ENCODE measurements around the gene STK33. TPM values are rescaled to one million over a fixed set of nuclear protein-coding genes. Genes with fewer than 3 reads are reported as not detected.
"Not testable (repeated sequence)": the region's sequence is repeated elsewhere in the genome, so short reads cannot be mapped to it uniquely, and the experiment has no call there.

STK33 gene
- total and polyA plus RNA-seq, 2 of the 13 experiments (the other 11 are each of a cell fraction or from before 2014, with no cell fraction given): 2.7 to 12.6 TPM

- POLR2A ChIA-PET; H3K4me2 ChIP-seq (ENCODE audit: low read depth, low read length); ATAC-seq; CTCF ChIA-PET (ENCODE audit: low intra/inter-chr PET ratio, low total read pairs); H3K27me3 ChIP-seq (ENCODE audit: control insufficient read depth in 1 of 2, insufficient read depth in 2 of 2, low read length in 2 of 2); H3K9ac ChIP-seq (ENCODE audit: insufficient read depth, low read depth, low read length); DNase-seq (ENCODE audit: low spot score); in situ Hi-C loops (cut with HindIII; ENCODE audit: extremely low pct_ligation_motif_present, low pct_unique_long_range_greater_than_20kb); H3K79me2 ChIP-seq (ENCODE audit: insufficient read depth, low read length); H3K4me1 ChIP-seq (ENCODE audit: insufficient read depth, low read length); H3K27ac ChIP-seq (ENCODE audit: extremely low read length, insufficient read depth, low read length); FAIRE-seq; H4K20me1 ChIP-seq (ENCODE audit: insufficient read depth, low read length); H3K4me3 ChIP-seq (replicated peaks in 1 of 3; ENCODE audit: insufficient read depth in 1 of 3, low read depth in 2 of 3, low read length in 3 of 3); intact Hi-C loops (cut with micrococcal nuclease; ENCODE audit: unreplicated experiment); BruUV-seq (replicated peaks); H3K36me3 ChIP-seq (replicated peaks in 1 of 2; ENCODE audit: control insufficient read depth in 1 of 2, insufficient read depth in 2 of 2, low read length in 2 of 2); H2AFZ ChIP-seq (ENCODE audit: low read length): not testable (repeated sequence)
- WGBS (ENCODE audit: low lambda C conversion rate): 15% methylated on average over 4 of the region's 4 CpGs
- peaks cover 13% of the 10 kb centered on the region for H3K9me3 ChIP-seq (ENCODE audit: low read length)
These were observed 126.7 kb downstream of the STK33 start for GRCh38 chr11:8467356-8467755.

- H2AFZ ChIP-seq (ENCODE audit: low read length); DNase-seq (ENCODE audit: low spot score); H3K4me2 ChIP-seq (ENCODE audit: low read depth, low read length); ATAC-seq; POLR2A ChIA-PET; intact Hi-C loops (cut with micrococcal nuclease; ENCODE audit: unreplicated experiment); FAIRE-seq; H3K27ac ChIP-seq (ENCODE audit: extremely low read length, insufficient read depth, low read length); H3K4me1 ChIP-seq (ENCODE audit: insufficient read depth, low read length); H3K27me3 ChIP-seq (ENCODE audit: control insufficient read depth in 1 of 2, insufficient read depth in 2 of 2, low read length in 2 of 2); BruUV-seq (replicated peaks); CTCF ChIA-PET (ENCODE audit: low intra/inter-chr PET ratio, low total read pairs); H3K79me2 ChIP-seq (ENCODE audit: insufficient read depth, low read length); H3K4me3 ChIP-seq (replicated peaks in 1 of 3; ENCODE audit: insufficient read depth in 1 of 3, low read depth in 2 of 3, low read length in 3 of 3); H3K9ac ChIP-seq (ENCODE audit: insufficient read depth, low read depth, low read length); H3K36me3 ChIP-seq (replicated peaks in 1 of 2; ENCODE audit: control insufficient read depth in 1 of 2, insufficient read depth in 2 of 2, low read length in 2 of 2); in situ Hi-C loops (cut with HindIII; ENCODE audit: extremely low pct_ligation_motif_present, low pct_unique_long_range_greater_than_20kb); H4K20me1 ChIP-seq (ENCODE audit: insufficient read depth, low read length): not testable (repeated sequence)
- peaks cover 13% of the 10 kb centered on the region for H3K9me3 ChIP-seq (ENCODE audit: low read length)
- 69% methylated on average over 2 of the region's 3 CpGs for WGBS (ENCODE audit: low lambda C conversion rate)
These were observed 127.1 kb downstream of the STK33 start for GRCh38 chr11:8466884-8467283.

DNA sequence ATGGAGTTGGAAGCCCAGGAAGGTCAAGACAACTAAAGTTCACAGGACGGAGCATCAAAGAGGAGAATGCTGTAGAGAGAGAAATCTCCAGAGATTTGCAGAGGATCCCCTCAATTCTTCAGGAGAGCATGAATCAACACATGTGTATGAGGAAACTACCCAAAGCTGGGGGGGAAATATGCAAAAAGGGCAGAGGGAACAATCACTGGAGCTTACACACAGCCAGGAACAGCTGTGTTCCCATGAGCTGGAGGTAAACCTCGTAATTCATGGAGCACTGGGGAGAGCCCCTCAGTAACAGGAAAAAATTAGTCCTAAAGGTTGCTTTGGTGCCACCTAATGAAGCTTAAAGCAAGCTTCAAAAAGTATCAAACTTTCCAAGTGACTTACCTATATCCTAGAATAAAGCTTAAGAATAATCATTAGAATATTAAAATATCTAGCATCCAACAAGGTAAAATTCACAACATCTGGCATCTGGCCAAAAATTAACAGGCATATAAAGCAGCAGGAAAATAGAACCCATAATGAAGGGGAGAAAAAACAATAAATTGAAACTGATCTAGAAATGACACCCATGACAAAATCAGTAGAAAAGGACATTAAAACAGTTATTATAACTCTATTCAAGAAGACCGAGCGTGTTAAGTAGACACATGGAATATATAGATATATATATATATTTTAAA is 134.2 kb downstream of the STK33 start:
- no peaks in the 10 kb centered on the region for H3K36me3 ChIP-seq (replicated peaks in 1 of 2; ENCODE audit: control insufficient read depth in 1 of 2, insufficient read depth in 2 of 2, low read length in 2 of 2)
- POLR2A ChIA-PET: no interaction called here
- TF ChIP-seq FOXO1 (CRISPR knock-in tag; IDR thresholded peaks at IDR 0.05) (no peak), ZUFSP (CRISPR knock-in tag; IDR thresholded peaks at IDR 0.05; ENCODE audit: borderline replicate concordance) (no peak), ZNF678 (CRISPR knock-in tag; IDR thresholded peaks at IDR 0.05) (no peak), PHB2 (IDR thresholded peaks at IDR 0.05; ENCODE audit: partially characterized antibody) (no peak), LCORL (IDR thresholded peaks at IDR 0.05) (peak; percentile 77), LCORL (CRISPR knock-in tag; IDR thresholded peaks at IDR 0.05) (no peak)
- TF ChIP-seq, protein P1, sequence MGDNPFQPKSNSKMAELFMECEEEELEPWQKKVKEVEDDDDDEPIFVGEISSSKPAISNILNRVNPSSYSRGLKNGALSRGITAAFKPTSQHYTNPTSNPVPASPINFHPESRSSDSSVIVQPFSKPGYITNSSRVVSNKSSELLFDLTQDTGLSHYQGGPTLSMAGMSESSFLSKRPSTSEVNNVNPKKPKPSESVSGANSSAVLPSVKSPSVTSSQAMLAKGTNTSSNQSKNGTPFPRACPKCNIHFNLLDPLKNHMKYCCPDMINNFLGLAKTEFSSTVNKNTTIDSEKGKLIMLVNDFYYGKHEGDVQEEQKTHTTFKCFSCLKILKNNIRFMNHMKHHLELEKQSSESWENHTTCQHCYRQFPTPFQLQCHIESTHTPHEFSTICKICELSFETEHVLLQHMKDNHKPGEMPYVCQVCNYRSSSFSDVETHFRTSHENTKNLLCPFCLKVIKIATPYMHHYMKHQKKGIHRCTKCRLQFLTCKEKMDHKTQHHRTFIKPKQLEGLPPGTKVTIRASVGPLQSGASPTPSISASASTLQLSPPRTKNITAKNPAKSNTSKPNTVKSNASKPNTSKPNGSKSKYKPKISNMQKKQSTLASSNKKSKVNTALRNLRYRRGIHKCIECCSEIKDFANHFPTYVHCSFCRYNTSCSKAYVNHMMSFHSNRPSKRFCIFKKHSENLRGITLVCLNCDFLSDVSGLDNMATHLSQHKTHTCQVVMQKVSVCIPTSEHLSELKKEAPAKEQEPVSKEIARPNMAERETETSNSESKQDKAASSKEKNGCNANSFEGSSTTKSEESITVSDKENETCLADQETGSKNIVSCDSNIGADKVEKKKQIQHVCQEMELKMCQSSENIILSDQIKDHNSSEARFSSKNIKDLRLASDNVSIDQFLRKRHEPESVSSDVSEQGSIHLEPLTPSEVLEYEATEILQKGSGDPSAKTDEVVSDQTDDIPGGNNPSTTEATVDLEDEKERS (CRISPR knock-in tag; IDR thresholded peaks at IDR 0.05): no peak

More for the DNA sequence above, 134.2 kb downstream of the STK33 start:
- no peaks in the 10 kb centered on the region for H3K9me3 ChIP-seq (ENCODE audit: low read length)
- H3K27me3 ChIP-seq (ENCODE audit: control insufficient read depth in 1 of 2, insufficient read depth in 2 of 2, low read length in 2 of 2): no peaks in the 10 kb centered on the region
- no peak overlapping the region for H3K4me3 ChIP-seq (replicated peaks in 1 of 3; ENCODE audit: insufficient read depth in 1 of 3, low read depth in 2 of 3, low read length in 3 of 3)
- no peak for ATAC-seq
- no peak overlapping the region for H3K27ac ChIP-seq (ENCODE audit: extremely low read length, insufficient read depth, low read length)
- FAIRE-seq: no peak
- H4K20me1 ChIP-seq (ENCODE audit: insufficient read depth, low read length): no peaks in the 10 kb centered on the region
- BruUV-seq (replicated peaks): no TSS peak
- no peaks in the 10 kb centered on the region for H3K79me2 ChIP-seq (ENCODE audit: insufficient read depth, low read length)
- 83% methylated on average over 4 of the region's 4 CpGs for WGBS (ENCODE audit: low lambda C conversion rate)
- H2AFZ ChIP-seq (ENCODE audit: low read length): no peak overlapping the region
- intact Hi-C loops (cut with micrococcal nuclease; ENCODE audit: unreplicated experiment) (no loop called here), in situ Hi-C loops (cut with HindIII; ENCODE audit: extremely low pct_ligation_motif_present, low pct_unique_long_range_greater_than_20kb) (no loop called here)
- no peaks in the 10 kb centered on the region for H3K4me1 ChIP-seq (ENCODE audit: insufficient read depth, low read length)
- DNase-seq (ENCODE audit: low spot score): no peak
- CTCF ChIA-PET (ENCODE audit: low intra/inter-chr PET ratio, low total read pairs): no interaction called here
- H3K4me2 ChIP-seq (ENCODE audit: low read depth, low read length): no peak overlapping the region
- no peak overlapping the region for H3K9ac ChIP-seq (ENCODE audit: insufficient read depth, low read depth, low read length)
